OCI-LY7 (cell line): Measurements from ENCODE around the gene RBCK1. TPM values are rescaled to one million over a fixed set of nuclear protein-coding genes. Genes with fewer than 3 reads are reported as not detected.
A peak's percentile ranks its signal among the peaks of the same experiment; 100 is the strongest.

Experiments used
- BruUV-seq: library from RNA; stranded (reverse); fragments of 400-500 nt; replicated peaks from 2 replicates; lab custom pipeline; 2021; lab: Mats Ljungman, UMichigan
- CTCF ChIA-PET: fragments of 300-600 bp; sonication (Branson Sonifier 250); formaldehyde crosslinking; loops from one replicate; lab custom pipeline; 2022; ENCODE audit warnings: antibody characterized with exemption; ENCODE audit not compliant: unreplicated experiment; lab: Charles Lee
- POLR2A ChIA-PET: fragments of 300-600 bp; sonication (Branson Sonifier 250); formaldehyde crosslinking; loops from one replicate; lab custom pipeline; 2022; ENCODE audit warnings: antibody characterized with exemption; lab: Charles Lee
- DNase-seq: peaks from one replicate; pipeline ENCODE4 v3.0.0-alpha.2; 2015; ENCODE audit warnings: low spot score
- H2AFZ ChIP-seq: fragments of 200-600 bp; sonication (generic), shearing (Covaris generic); 2 replicates; pipeline ENCODE4 v1.6.1; 2014; ENCODE audit warnings: mild to moderate bottlenecking, antibody characterized with exemption, low read length, moderate library complexity
- H3K27ac ChIP-seq: fragments of 200-600 bp; sonication (generic); 2 replicates; pipeline ENCODE4 v1.5.1; 2014; ENCODE audit warnings: mixed run types, low read depth, mild to moderate bottlenecking, moderate library complexity, low read length, inconsistent platforms; ENCODE audit not compliant: poor library complexity, severe bottlenecking
- H3K36me3 ChIP-seq: fragments of 200-600 bp; sonication (generic); 2 replicates; pipeline ENCODE4 v1.6.1; 2014; ENCODE audit warnings: mild to moderate bottlenecking, antibody characterized with exemption, low read length, moderate library complexity, mixed read lengths; ENCODE audit not compliant: insufficient read depth
- H3K4me1 ChIP-seq: fragments of 200-600 bp; sonication (generic); 2 replicates; pipeline ENCODE4 v1.5.1; 2014; ENCODE audit warnings: mild to moderate bottlenecking, low read length; ENCODE audit not compliant: insufficient read depth, poor library complexity, severe bottlenecking
- H3K4me2 ChIP-seq: fragments of 200-600 bp; sonication (generic); 2 replicates; pipeline ENCODE4 v1.6.1; 2014; ENCODE audit warnings: mild to moderate bottlenecking, low read length
- H3K4me3 ChIP-seq: fragments of 200-600 bp; sonication (generic); 2 replicates; pipeline ENCODE4 v1.5.1; 2014; ENCODE audit warnings: mild to moderate bottlenecking, low read depth, low read length; ENCODE audit not compliant: poor library complexity, severe bottlenecking
- H3K79me2 ChIP-seq: fragments of 200-600 bp; sonication (generic); 2 replicates; pipeline ENCODE4 v1.6.1; 2016; ENCODE audit warnings: low read depth, mild to moderate bottlenecking, low read length, moderate library complexity, mixed read lengths; ENCODE audit not compliant: insufficient read depth
- H3K9me2 ChIP-seq: fragments of 200-600 bp; sonication (generic); 2 replicates; pipeline ENCODE4 v1.6.1; 2016; ENCODE audit warnings: mild to moderate bottlenecking, low read length, mixed read lengths; ENCODE audit not compliant: insufficient read depth
- H3K9me3 ChIP-seq: fragments of 200-600 bp; sonication (generic); 2 replicates; pipeline ENCODE4 v1.6.1; 2014; ENCODE audit warnings: mild to moderate bottlenecking, mixed run types, low read length, mixed read lengths
- H4K20me1 ChIP-seq: fragments of 200-600 bp; sonication (generic); 2 replicates; pipeline ENCODE4 v1.6.1; 2014; ENCODE audit warnings: mild to moderate bottlenecking, antibody characterized with exemption, low read length, moderate library complexity, mixed read lengths; ENCODE audit not compliant: insufficient read depth
- EZH2phosphoT487 ChIP-seq: fragments of 200-600 bp; sonication (generic); IDR thresholded peaks from 2 replicates; pipeline ENCODE4 v1.6.1; 2018; ENCODE audit warnings: low read depth, borderline replicate concordance, mild to moderate bottlenecking, mixed run types, antibody characterized with exemption, low read length, moderate library complexity, mixed read lengths
- intact Hi-C: fragments of 100-400 bp; cut with micrococcal nuclease; formaldehyde crosslinking; loops from one replicate; pipeline ENCODE4 v1.10.0; 2022; ENCODE audit not compliant: unreplicated experiment
- total RNA-seq, 2 experiments: library from RNA; depleted of rRNA in 1 of 2; stranded (reverse); fragments of >200 nt in 1 of 2; shearing (Covaris generic) in 1 of 2; gene quantifications; 2 replicates each; pipeline ENCODE4 v1.2.3, GENCODE V29; 2014 to 2022
- TF ChIP-seq, protein P1 (sequence below): fragments of 200-600 bp; sonication (generic); conservative IDR thresholded peaks from 2 replicates; pipeline ENCODE4 v1.5.1; 2014; ENCODE audit warnings: mild to moderate bottlenecking, antibody characterized with exemption, low read length, moderate library complexity, mixed read lengths

The RBCK1 gene
- total RNA-seq, 2 experiments from 2014 or later: 82.9 to 140 TPM

DNA sequence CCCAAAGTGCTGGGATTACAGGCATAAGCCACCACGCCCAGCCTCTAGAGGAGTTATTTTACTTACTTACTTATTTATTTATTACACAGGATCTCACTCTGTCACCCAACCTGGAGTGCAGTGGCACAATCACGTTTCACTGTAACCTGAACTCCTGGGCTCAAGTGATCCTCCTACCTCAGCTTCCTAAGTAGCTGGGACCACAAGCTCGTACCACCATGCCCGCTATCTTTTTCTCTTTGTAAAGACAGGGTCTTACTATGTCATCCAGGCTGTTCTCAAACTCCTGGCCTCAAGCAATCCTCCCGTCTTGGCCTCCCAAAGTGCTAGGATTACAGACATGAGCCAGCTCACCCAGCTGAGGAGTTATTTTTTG, 29.1 kb upstream of the RBCK1 start:
- no peak for DNase-seq
- Histone ChIP-seq H3K79me2 (peaks cover 27% of the 10 kb centered on the region), H3K27ac (no peak overlapping the region), H3K4me2 (no peak overlapping the region), H3K9me3 (no peaks in the 10 kb centered on the region), H3K4me1 (peaks cover 42% of the 10 kb centered on the region), H3K9me2 (no peaks in the 10 kb centered on the region), H3K4me3 (no peak overlapping the region), H3K36me3 (peaks cover 16% of the 10 kb centered on the region), H4K20me1 (peaks cover 16% of the 10 kb centered on the region; the same call in 1 of the 2 replicates), H2AFZ (no peak overlapping the region)
- intact Hi-C loops: no loop called here
- ChIA-PET CTCF (no interaction called here), POLR2A (interaction anchor here (0.6 to 4.7 kb wide), 7 partner anchors 9 to 72 kb away, joined by 3 to 49 read pairs (median 5); no protein-coding TSS in a partner anchor)
- TF ChIP-seq EZH2phosphoT487: no peak
- TF ChIP-seq, protein P1, sequence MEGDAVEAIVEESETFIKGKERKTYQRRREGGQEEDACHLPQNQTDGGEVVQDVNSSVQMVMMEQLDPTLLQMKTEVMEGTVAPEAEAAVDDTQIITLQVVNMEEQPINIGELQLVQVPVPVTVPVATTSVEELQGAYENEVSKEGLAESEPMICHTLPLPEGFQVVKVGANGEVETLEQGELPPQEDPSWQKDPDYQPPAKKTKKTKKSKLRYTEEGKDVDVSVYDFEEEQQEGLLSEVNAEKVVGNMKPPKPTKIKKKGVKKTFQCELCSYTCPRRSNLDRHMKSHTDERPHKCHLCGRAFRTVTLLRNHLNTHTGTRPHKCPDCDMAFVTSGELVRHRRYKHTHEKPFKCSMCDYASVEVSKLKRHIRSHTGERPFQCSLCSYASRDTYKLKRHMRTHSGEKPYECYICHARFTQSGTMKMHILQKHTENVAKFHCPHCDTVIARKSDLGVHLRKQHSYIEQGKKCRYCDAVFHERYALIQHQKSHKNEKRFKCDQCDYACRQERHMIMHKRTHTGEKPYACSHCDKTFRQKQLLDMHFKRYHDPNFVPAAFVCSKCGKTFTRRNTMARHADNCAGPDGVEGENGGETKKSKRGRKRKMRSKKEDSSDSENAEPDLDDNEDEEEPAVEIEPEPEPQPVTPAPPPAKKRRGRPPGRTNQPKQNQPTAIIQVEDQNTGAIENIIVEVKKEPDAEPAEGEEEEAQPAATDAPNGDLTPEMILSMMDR: no peak
- BruUV-seq: no TSS peak

DNA sequence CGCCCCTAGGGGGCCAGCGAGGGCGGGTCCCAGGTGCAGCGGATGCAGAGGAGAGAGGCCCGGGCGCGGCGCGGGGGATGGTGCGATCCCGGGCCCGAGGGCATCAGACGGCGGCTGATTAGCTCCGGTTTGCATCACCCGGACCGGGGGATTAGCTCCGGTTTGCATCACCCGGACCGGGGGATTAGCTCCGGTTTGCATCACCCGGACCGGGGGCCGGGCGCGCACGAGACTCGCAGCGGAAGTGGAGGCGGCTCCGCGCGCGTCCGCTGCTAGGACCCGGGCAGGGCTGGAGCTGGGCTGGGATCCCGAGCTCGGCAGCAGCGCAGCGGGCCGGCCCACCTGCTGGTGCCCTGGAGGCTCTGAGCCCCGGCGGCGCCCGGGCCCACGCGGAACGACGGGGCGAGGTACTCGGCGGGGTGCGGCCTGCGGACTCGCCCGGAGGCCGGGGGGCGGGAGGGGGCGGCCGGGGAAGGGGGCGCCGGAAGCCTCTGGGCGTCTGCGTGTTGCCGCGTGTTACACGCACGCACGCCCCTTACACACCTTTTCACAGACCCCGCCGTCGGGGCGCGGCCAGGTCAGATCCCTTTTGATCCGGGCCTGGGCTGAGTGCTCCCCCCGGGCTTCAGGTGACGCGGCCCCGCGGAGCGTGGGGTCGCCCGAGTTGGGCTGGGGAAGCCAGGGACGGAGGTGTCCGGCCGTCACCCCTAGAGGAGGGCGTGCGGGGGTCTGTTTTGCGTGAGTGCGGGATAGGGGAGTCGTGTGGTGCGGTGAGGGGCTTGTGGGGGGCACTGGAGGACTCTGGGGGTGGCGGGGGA, 27.1 kb upstream of the RBCK1 start:
- peak overlapping the region; percentile 27; the same call in 1 of the 2 replicates for H2AFZ ChIP-seq
- peak; percentile 91 for DNase-seq
- H3K9me3 ChIP-seq: no peaks in the 10 kb centered on the region
- peak overlapping the region; percentile 92 for H3K4me3 ChIP-seq
- H3K79me2 ChIP-seq: peaks cover 47% of the 10 kb centered on the region
- peak overlapping the region; percentile 73 for H3K4me2 ChIP-seq
- H3K9me2 ChIP-seq: no peaks in the 10 kb centered on the region
- BruUV-seq: no TSS peak
- H4K20me1 ChIP-seq: peaks cover 18% of the 10 kb centered on the region; the same call in 1 of the 2 replicates
- ChIA-PET CTCF (no interaction called here), POLR2A (interaction anchor here (0.5 to 4.7 kb wide), 15 partner anchors 10 to 95 kb away, joined by 3 to 49 read pairs (median 5); no protein-coding TSS in a partner anchor)
- peaks cover 42% of the 10 kb centered on the region for H3K4me1 ChIP-seq
- H3K36me3 ChIP-seq: peaks cover 33% of the 10 kb centered on the region
- intact Hi-C loops: loop anchor here (1.0 to 2.0 kb wide), 2 partner anchors 19 to 26 kb away; no protein-coding TSS in a partner anchor
- H3K27ac ChIP-seq: peak overlapping the region; percentile 90
- no peak for TF ChIP-seq EZH2phosphoT487
- TF ChIP-seq, protein P1: no peak; the same call in 1 of the 2 replicates
